HAP-1 (cell line): ENCODE results near the gene WDR18.

Experiments used
- DNase-seq, 2 experiments: peaks; one replicate each; pipeline ENCODE4 v3.0.0-alpha.2; 2016 to 2020; ENCODE audit warnings: low spot score in 2 of 2
- H3K27me3 ChIP-seq: fragments of 250-450 bp; sonication (Bioruptor Pico); 2 replicates; pipeline ENCODE4 v1.5.1; 2020; ENCODE audit warnings: low read depth, mild to moderate bottlenecking, moderate library complexity
- H3K36me3 ChIP-seq: fragments of 250-450 bp; sonication (Bioruptor Pico); replicated peaks from 2 replicates; pipeline ENCODE4 v1.5.1; 2020; ENCODE audit warnings: mild to moderate bottlenecking
- H3K4me1 ChIP-seq: fragments of 250-450 bp; sonication (Bioruptor Pico); 2 replicates; pipeline ENCODE4 v1.5.1; 2020; ENCODE audit warnings: mild to moderate bottlenecking
- H3K4me3 ChIP-seq: fragments of 250-450 bp; sonication (Bioruptor Pico); 2 replicates; pipeline ENCODE4 v1.5.1; 2020; ENCODE audit warnings: mild to moderate bottlenecking, moderate library complexity
- H3K9me3 ChIP-seq: fragments of 250-450 bp; sonication (Bioruptor Pico); 2 replicates; pipeline ENCODE4 v1.5.1; 2020; ENCODE audit warnings: mild to moderate bottlenecking, moderate library complexity
- in situ Hi-C: fragments of 300-500 bp; cut with MboI; formaldehyde crosslinking; loops from 3 replicates; pipeline ENCODE4 v1.14.3; 2020; ENCODE audit warnings: low sequenced_read_pairs, inconsistent platforms, mixed read lengths

The WDR18 gene

GRCh38 chr19:984165-984967 is at the start of gene WDR18:
Gene WDR18, plus strand, starts transcription at chr19:984345. Its CDS starts 9 bp downstream, at chr19:984354.
- in situ Hi-C loops, result loop anchor here (10.0 kb wide), 1 partner anchor 210 kb away; no protein-coding TSS in a partner anchor
- no peaks in the 10 kb centered on the region for H3K9me3 ChIP-seq
- H3K27me3 ChIP-seq, result no peaks in the 10 kb centered on the region
- peaks cover 9% of the 10 kb centered on the region for H3K4me1 ChIP-seq
- H3K4me3 ChIP-seq, result peak within 1 kb of the TSS; percentile 97
- peaks cover 34% of the 10 kb centered on the region for H3K36me3 ChIP-seq
- DNase-seq, result peak; percentile 84 to 95

- Histone ChIP-seq H3K36me3 (peaks cover 40% of the 10 kb centered on the region), H3K4me3 (no peak overlapping the region), H3K9me3 (no peaks in the 10 kb centered on the region), H3K4me1 (no peaks in the 10 kb centered on the region), H3K27me3 (no peaks in the 10 kb centered on the region)
- in situ Hi-C loops, result no loop called here
- DNase-seq, result no peak
Observed at GRCh38 chr19:934865-935479, 49.2 kb upstream of the WDR18 start.

DNA sequence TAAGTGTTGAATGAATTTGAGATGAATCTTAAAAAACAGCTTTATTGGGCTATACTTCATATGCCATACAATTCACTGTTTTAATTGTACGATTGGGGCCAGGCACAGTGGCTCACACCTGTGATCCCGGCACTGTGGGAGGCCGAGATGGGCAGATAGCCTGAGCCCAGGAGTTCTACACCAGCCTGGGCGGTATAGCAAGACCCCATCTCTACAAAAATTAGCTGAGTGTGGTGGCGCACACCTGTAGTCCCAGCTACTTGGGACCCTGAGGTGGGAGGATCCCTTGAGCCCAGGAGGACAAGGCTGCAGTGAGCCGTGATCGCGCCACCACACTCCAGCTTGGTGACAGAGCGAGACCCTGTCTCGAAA is 48.0 kb upstream of the WDR18 start:
- Histone ChIP-seq H3K4me1 (no peaks in the 10 kb centered on the region), H3K27me3 (no peaks in the 10 kb centered on the region), H3K4me3 (no peak overlapping the region), H3K36me3 (peaks cover 39% of the 10 kb centered on the region), H3K9me3 (no peaks in the 10 kb centered on the region)
- DNase-seq, result no peak
- in situ Hi-C loops, result no loop called here

DNA sequence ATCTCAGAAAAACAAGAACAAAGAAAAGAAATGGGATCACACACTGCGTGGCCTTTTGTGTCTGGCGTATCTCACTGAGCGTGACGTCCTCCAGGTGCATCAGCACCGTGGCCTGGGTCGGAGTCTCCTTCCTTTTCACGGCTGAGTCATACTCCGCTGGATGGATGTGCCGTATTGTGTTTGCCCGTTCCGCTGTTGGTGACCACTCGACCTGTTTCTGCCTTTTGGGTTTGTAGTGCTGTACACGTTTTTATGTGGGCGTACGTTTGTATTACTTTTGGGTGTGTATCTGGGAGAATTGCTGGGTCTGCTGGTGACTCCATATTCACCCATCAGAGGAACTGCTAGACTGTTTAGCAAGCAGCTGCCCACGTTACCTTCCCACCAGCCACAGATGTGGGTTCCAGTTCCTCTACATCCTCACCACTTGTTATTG is 46.9 kb upstream of the WDR18 start:
- Histone ChIP-seq H3K36me3 (peaks cover 35% of the 10 kb centered on the region), H3K4me3 (no peak overlapping the region), H3K27me3 (no peaks in the 10 kb centered on the region), H3K4me1 (no peaks in the 10 kb centered on the region), H3K9me3 (no peaks in the 10 kb centered on the region)
- in situ Hi-C loops, result no loop called here
- no peak for DNase-seq

GRCh38 chr19:938233-938923 is 45.8 kb upstream of the WDR18 start:
- DNase-seq, result no peak
- no peak overlapping the region for H3K4me3 ChIP-seq
- H3K9me3 ChIP-seq, result no peaks in the 10 kb centered on the region
- no peaks in the 10 kb centered on the region for H3K27me3 ChIP-seq
- in situ Hi-C loops, result no loop called here
- H3K36me3 ChIP-seq, result peaks cover 39% of the 10 kb centered on the region
- H3K4me1 ChIP-seq, result no peaks in the 10 kb centered on the region

GRCh38 chr19:939439-939838 is 44.7 kb upstream of the WDR18 start:
- Histone ChIP-seq H3K27me3 (no peaks in the 10 kb centered on the region), H3K36me3 (peaks cover 37% of the 10 kb centered on the region), H3K4me3 (no peak overlapping the region), H3K9me3 (no peaks in the 10 kb centered on the region), H3K4me1 (no peaks in the 10 kb centered on the region)
- DNase-seq, result no peak
- in situ Hi-C loops, result no loop called here

- H3K4me3 ChIP-seq, result no peak overlapping the region
Observed at GRCh38 chr19:939922-940321, 44.2 kb upstream of the WDR18 start.

DNA sequence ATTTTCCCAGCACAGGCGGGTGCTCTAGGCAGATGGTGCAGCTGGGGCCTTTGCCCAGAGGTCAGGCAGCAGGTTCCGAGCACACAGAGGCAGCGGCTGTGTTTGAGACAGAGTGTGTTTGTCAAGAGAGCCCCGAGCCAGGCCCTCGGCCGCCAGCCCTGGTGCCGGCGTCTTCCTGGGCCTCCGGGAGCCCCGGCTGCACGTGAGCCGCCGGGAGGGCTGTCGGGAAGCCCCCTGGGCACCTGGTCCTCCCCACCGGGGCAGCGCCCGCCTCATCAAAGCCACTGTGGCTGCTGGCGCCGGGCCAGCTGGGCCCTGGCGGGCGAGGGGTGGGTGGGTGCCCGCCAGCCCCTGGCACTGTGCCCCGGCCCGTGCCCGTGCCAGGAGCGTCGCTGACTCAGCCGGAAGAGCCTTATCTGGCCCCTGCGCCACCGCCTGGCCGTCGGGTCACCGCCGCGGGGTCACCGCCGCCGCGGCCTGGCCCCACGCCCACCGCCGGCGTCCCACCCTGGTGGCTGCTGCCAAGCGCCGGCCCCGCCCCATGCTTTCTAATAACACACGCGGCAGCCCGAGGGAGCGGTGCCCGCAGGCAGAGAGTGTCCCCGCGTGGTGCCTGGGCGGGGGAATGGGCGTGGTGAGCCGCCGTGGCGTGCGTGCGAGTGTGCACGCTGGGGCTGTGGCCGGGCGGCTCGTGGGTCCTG is 43.4 kb upstream of the WDR18 start:
- Histone ChIP-seq H3K9me3 (no peaks in the 10 kb centered on the region), H3K4me1 (no peaks in the 10 kb centered on the region), H3K36me3 (peaks cover 29% of the 10 kb centered on the region), H3K4me3 (no peak overlapping the region), H3K27me3 (no peaks in the 10 kb centered on the region)
- in situ Hi-C loops, result no loop called here
- no peak for DNase-seq

More at GRCh38 chr19:939922-940321, 44.2 kb upstream of the WDR18 start:
- no peak for DNase-seq
- Histone ChIP-seq H3K4me1 (no peaks in the 10 kb centered on the region), H3K36me3 (peaks cover 34% of the 10 kb centered on the region), H3K9me3 (no peaks in the 10 kb centered on the region), H3K27me3 (no peaks in the 10 kb centered on the region)
- in situ Hi-C loops, result no loop called here

DNA sequence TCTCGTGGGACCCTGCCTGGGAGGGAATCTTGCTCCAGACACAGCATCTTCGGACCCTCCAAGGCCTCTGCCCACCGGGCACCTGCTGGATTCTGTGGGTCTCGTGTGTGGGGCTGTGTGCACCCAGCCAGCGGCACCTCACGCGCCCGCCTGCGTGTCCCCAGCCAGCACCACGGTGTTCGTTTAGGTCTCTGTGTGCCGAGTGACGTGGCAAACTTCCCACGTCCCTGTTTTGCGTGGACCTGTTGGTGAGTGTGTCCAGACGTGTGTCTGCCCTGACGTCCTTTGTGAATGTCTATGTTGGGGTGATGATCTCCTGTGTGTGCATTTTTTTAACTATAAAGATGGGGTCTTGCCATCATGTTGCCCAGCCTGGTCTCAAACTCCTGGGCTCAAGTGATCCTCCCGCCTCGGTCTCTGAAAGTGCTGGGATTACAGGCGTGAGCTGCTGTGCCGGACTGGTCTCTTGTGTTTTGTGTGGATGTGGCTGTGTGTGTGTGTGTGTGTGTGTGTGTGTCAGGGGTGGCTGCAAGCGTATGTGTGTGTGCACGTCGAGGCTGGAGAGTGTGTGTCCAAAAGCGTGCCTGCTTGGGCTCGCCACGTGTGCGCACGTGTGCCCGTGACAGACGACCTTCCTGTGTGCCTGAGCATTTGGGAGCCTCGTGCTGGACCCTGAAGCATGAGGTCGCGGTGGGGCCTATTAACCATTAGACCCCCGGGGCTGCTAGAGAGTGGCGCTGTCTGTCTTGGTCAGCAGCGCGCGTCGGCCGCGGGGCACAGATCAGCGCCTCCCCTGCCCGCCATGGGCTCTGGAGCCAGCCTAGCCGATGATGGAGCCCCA is 42.6 kb upstream of the WDR18 start:
- H3K36me3 ChIP-seq, result peaks cover 24% of the 10 kb centered on the region
- H3K4me1 ChIP-seq, result no peaks in the 10 kb centered on the region
- no peak for DNase-seq
- no peaks in the 10 kb centered on the region for H3K9me3 ChIP-seq
- H3K27me3 ChIP-seq, result no peaks in the 10 kb centered on the region
- in situ Hi-C loops, result no loop called here
- H3K4me3 ChIP-seq, result no peak overlapping the region

GRCh38 chr19:942133-942645 is 42.0 kb upstream of the WDR18 start:
- no peak overlapping the region for H3K4me3 ChIP-seq
- H3K9me3 ChIP-seq, result no peaks in the 10 kb centered on the region
- no peaks in the 10 kb centered on the region for H3K27me3 ChIP-seq
- no peak for DNase-seq
- no peaks in the 10 kb centered on the region for H3K4me1 ChIP-seq
- peaks cover 19% of the 10 kb centered on the region for H3K36me3 ChIP-seq
- in situ Hi-C loops, result no loop called here

- Histone ChIP-seq H3K9me3 (no peaks in the 10 kb centered on the region), H3K36me3 (peaks cover 22% of the 10 kb centered on the region), H3K4me1 (no peaks in the 10 kb centered on the region), H3K27me3 (no peaks in the 10 kb centered on the region), H3K4me3 (no peak overlapping the region)
- in situ Hi-C loops, result no loop called here
- DNase-seq, result no peak
Observed at GRCh38 chr19:943551-944170, 40.5 kb upstream of the WDR18 start.

DNA sequence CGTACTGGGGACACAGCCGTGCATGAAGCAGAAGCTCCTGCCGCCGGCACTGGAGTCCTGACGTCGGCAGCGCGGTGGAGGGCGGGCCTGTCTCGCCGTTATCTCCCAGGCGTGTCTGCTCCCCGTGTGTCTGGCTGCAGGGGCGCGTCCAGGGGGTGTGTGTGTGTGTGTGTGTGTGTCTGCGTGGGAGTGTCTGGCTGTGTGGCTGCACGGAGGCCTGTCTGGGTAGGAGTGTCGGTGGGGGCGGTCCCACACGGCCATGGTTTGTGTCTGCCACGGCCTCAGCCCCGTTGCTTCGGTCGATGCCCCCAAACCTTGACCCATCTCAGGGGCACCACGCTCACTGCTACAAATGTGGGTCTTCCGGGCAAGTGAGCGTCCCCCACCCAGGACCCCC is 40.0 kb upstream of the WDR18 start:
- H3K9me3 ChIP-seq, result no peaks in the 10 kb centered on the region
- no peak overlapping the region for H3K4me3 ChIP-seq
- DNase-seq, result no peak
- no peaks in the 10 kb centered on the region for H3K27me3 ChIP-seq
- no peaks in the 10 kb centered on the region for H3K4me1 ChIP-seq
- in situ Hi-C loops, result no loop called here
- peaks cover 22% of the 10 kb centered on the region for H3K36me3 ChIP-seq
